GM21381 (cell line): Measurements from ENCODE around the gene SLC6A4.
"Not testable (repeated sequence)": the region's sequence is repeated elsewhere in the genome, so short reads cannot be mapped to it uniquely, and the experiment has no call there.

Experiments
- ATAC-seq: cut with Tn5 transposase; IDR thresholded peaks from one replicate; pipeline ENCODE4 v1.9.1; 2021; ENCODE audit warnings: mild to moderate bottlenecking, moderate library complexity; ENCODE audit not compliant: unreplicated experiment

Gene SLC6A4

GRCh38 chr17:30239089-30239462 is 3.6 kb upstream of the SLC6A4 start:
- no peak for ATAC-seq

- ATAC-seq, result no peak
These were observed 3.0 kb upstream of the SLC6A4 start for GRCh38 chr17:30238387-30239088.

- no peak for ATAC-seq
These were observed 2.5 kb upstream of the SLC6A4 start for GRCh38 chr17:30238003-30238344.

GRCh38 chr17:30237296-30238002 is 2.0 kb upstream of the SLC6A4 start:
- ATAC-seq, result no peak

GRCh38 chr17:30236766-30237165 is 1.3 kb upstream of the SLC6A4 start:
- ATAC-seq, result no peak

- no peak for ATAC-seq
These were observed 764 bp upstream of the SLC6A4 start for GRCh38 chr17:30236297-30236624.

- ATAC-seq, result no peak
These were observed 533 bp downstream of the SLC6A4 start for GRCh38 chr17:30234964-30235363.

GRCh38 chr17:30234296-30234695 is 1.2 kb downstream of the SLC6A4 start:
- ATAC-seq, result no peak

GRCh38 chr17:30232824-30233427 is 2.6 kb downstream of the SLC6A4 start:
- ATAC-seq, result no peak

- no peak for ATAC-seq
These were observed 3.3 kb downstream of the SLC6A4 start for GRCh38 chr17:30232015-30232823.

GRCh38 chr17:30230596-30231125 is 4.8 kb downstream of the SLC6A4 start:
- ATAC-seq, result no peak

- ATAC-seq, result not testable (repeated sequence)
These were observed 5.5 kb downstream of the SLC6A4 start for GRCh38 chr17:30230009-30230408.

GRCh38 chr17:30229012-30229411 is 6.5 kb downstream of the SLC6A4 start:
- no peak for ATAC-seq

- ATAC-seq, result no peak
These were observed 7.5 kb downstream of the SLC6A4 start for GRCh38 chr17:30228011-30228410.

GRCh38 chr17:30226878-30227277 is 8.6 kb downstream of the SLC6A4 start:
- ATAC-seq, result no peak

- ATAC-seq, result no peak
These were observed 9.5 kb downstream of the SLC6A4 start for GRCh38 chr17:30225919-30226553.

- ATAC-seq, result no peak
These were observed 10.4 kb downstream of the SLC6A4 start for GRCh38 chr17:30225112-30225511.

GRCh38 chr17:30224419-30224960 is 11.0 kb downstream of the SLC6A4 start:
- no peak for ATAC-seq

- ATAC-seq, result no peak
These were observed 12.7 kb downstream of the SLC6A4 start for GRCh38 chr17:30222721-30223175.

GRCh38 chr17:30222251-30222650 is 13.2 kb downstream of the SLC6A4 start:
- no peak for ATAC-seq
